TTC549 (cell line): ENCODE results near the gene TEC.

Experiments
- FAIRE-seq: peaks from 2 replicates; lab custom pipeline; 2012; peaks lifted over from hg19 to GRCh38; lab: Jason Lieb, UNC

TEC gene

GRCh38 chr4:48162162-48162561, 107.5 kb downstream of the TEC start:
- no peak for FAIRE-seq

- FAIRE-seq, result no peak
Measured at GRCh38 chr4:48157271-48157670, 112.4 kb downstream of the TEC start.

GRCh38 chr4:48156423-48156822, 113.2 kb downstream of the TEC start:
- FAIRE-seq, result no peak

- FAIRE-seq, result no peak
Measured at GRCh38 chr4:48153791-48154550, 115.7 kb downstream of the TEC start.

- FAIRE-seq, result no peak
Measured at GRCh38 chr4:48152259-48152658, 117.4 kb downstream of the TEC start.

GRCh38 chr4:48149827-48150370, 119.7 kb downstream of the TEC start:
- FAIRE-seq, result no peak

GRCh38 chr4:48147621-48148020, 122.0 kb downstream of the TEC start:
- no peak for FAIRE-seq

GRCh38 chr4:48141048-48141447, 128.6 kb downstream of the TEC start:
- FAIRE-seq, result peak; percentile 87

GRCh38 chr4:48139691-48140090, 129.9 kb downstream of the TEC start:
- FAIRE-seq, result no peak

GRCh38 chr4:48138936-48139335, 130.7 kb downstream of the TEC start:
- FAIRE-seq, result no peak

GRCh38 chr4:48138511-48138910, 131.1 kb downstream of the TEC start:
- FAIRE-seq, result no peak

- no peak for FAIRE-seq
Measured at GRCh38 chr4:48137846-48138245, 131.8 kb downstream of the TEC start.

- no peak for FAIRE-seq
Measured at GRCh38 chr4:48134081-48134480, 135.6 kb downstream of the TEC start, which contains the start of gene TXK. Gene TXK (minus strand): TSS chr4:48134250. CDS start chr4:48134170, 80 bp downstream.

GRCh38 chr4:48133669-48134068, 136.0 kb downstream of the TEC start:
- no peak for FAIRE-seq

- FAIRE-seq, result no peak
Measured at GRCh38 chr4:48131736-48132135, 137.9 kb downstream of the TEC start.

- FAIRE-seq, result no peak
Measured at GRCh38 chr4:48130100-48130499, 139.5 kb downstream of the TEC start.

GRCh38 chr4:48129307-48130014, 140.2 kb downstream of the TEC start:
- FAIRE-seq, result no peak

- FAIRE-seq, result no peak
Measured at GRCh38 chr4:48127682-48128404, 141.8 kb downstream of the TEC start.

GRCh38 chr4:48127231-48127630, 142.4 kb downstream of the TEC start:
- no peak for FAIRE-seq

GRCh38 chr4:48126621-48127020, 143.0 kb downstream of the TEC start:
- no peak for FAIRE-seq

GRCh38 chr4:48124870-48125269, 144.8 kb downstream of the TEC start:
- FAIRE-seq, result no peak

- FAIRE-seq, result no peak
Measured at GRCh38 chr4:48122756-48123155, 146.9 kb downstream of the TEC start.

GRCh38 chr4:48121180-48121579, 148.5 kb downstream of the TEC start:
- no peak for FAIRE-seq
